ENCODE measurements around the gene DBN1.

DNA sequence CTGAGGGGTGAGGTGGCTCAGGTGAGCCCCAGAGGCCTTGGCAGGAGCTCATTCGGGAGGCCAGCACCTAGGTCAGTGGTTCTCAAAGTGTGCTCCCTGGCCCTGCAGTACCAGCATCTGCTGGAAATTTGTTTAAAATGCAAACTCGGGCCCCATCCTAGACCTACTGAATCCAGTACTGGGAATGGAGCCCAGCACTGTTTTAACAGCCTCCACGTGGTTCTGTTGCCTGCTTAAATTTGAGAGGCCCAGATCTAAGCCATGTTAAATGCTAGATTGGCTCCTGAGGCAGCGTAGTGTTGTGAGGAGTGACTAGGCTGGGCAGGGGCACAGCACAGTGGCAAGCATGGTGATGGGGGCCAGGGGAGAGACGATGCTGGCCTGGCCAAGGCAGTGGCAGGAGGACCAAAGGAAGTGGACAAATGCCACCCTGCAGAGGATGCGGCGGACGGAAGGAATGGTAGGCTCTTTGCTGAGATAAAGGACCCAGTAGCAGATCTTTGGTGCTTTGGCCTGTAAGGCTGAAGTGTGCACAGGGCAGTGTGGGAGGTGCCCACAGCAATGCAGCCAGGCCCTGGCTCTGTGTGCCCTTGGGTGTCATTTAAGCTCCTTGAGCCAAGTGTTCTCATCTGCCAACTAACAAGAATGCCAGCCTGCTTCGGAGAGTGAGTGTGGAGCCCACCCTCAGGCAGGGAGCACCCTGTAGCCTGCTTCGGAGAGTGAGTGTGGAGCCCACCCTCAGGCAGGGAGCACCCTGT, 22.6 kb downstream of the DBN1 start:
- TF ChIP-seq, protein P1, sequence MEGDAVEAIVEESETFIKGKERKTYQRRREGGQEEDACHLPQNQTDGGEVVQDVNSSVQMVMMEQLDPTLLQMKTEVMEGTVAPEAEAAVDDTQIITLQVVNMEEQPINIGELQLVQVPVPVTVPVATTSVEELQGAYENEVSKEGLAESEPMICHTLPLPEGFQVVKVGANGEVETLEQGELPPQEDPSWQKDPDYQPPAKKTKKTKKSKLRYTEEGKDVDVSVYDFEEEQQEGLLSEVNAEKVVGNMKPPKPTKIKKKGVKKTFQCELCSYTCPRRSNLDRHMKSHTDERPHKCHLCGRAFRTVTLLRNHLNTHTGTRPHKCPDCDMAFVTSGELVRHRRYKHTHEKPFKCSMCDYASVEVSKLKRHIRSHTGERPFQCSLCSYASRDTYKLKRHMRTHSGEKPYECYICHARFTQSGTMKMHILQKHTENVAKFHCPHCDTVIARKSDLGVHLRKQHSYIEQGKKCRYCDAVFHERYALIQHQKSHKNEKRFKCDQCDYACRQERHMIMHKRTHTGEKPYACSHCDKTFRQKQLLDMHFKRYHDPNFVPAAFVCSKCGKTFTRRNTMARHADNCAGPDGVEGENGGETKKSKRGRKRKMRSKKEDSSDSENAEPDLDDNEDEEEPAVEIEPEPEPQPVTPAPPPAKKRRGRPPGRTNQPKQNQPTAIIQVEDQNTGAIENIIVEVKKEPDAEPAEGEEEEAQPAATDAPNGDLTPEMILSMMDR (IDR thresholded peaks at IDR 0.05; ENCODE audit: extremely low read depth in 1 of 2, insufficient read depth in 1 of 2, low read depth in 1 of 2, low read length in 2 of 2), result no peak
- TF ChIP-seq POLR2A (IDR thresholded peaks at IDR 0.05; ENCODE audit: low read depth, low read length) (no peak), EZH2 (IDR thresholded peaks at IDR 0.05; ENCODE audit: borderline replicate concordance, low read depth, low read length, severe bottlenecking) (no peak), POLR2AphosphoS5 (IDR thresholded peaks at IDR 0.05; ENCODE audit: insufficient read depth, low read depth, low read length) (no peak), JUN (IDR thresholded peaks at IDR 0.05; ENCODE audit: borderline replicate concordance, insufficient read depth, insufficient read length, low read depth) (no peak), MAX (IDR thresholded peaks at IDR 0.05; ENCODE audit: insufficient read depth, insufficient read length) (no peak), MYC (IDR thresholded peaks at IDR 0.05; ENCODE audit: low read depth, low read length) (no peak)
